HCT116 (cell line): Measurements from ENCODE around the gene CYP17A1. TPM values are rescaled to one million over a fixed set of nuclear protein-coding genes. Genes with fewer than 3 reads are reported as not detected.
A peak's percentile ranks its signal among the peaks of the same experiment; 100 is the strongest.
"Not testable (repeated sequence)": the region's sequence is repeated elsewhere in the genome, so short reads cannot be mapped to it uniquely, and the experiment has no call there.

Experiments
- ATAC-seq: fragments of 200-7000 bp; cut with Tn5 transposase; 2 replicates; pipeline ENCODE4 v1.9.1; 2020; ENCODE audit warnings: mild to moderate bottlenecking, moderate library complexity
- BruUV-seq: library from RNA; stranded (reverse); fragments of 400-500 nt; replicated peaks from 2 replicates; lab custom pipeline; 2021; lab: Mats Ljungman, UMichigan
- CTCF ChIA-PET: fragments of 300-600 bp; sonication (Branson Sonifier 250); formaldehyde crosslinking; loops from one replicate; lab custom pipeline; 2021; ENCODE audit warnings: antibody characterized with exemption; lab: Charles Lee
- POLR2A ChIA-PET: fragments of 300-600, 350-600 bp; sonication (Branson Sonifier 250); formaldehyde crosslinking; loops from one replicate; lab custom pipeline; 2021; ENCODE audit warnings: antibody characterized with exemption; lab: Charles Lee
- RAD21 ChIA-PET, 2 experiments: fragments of 300-600 bp; sonication (Branson Sonifier 250); formaldehyde crosslinking; loops; one replicate each; lab custom pipeline; 2023; ENCODE audit warnings: low total read pairs in 2 of 2; ENCODE audit not compliant: uncharacterized antibody in 2 of 2, unreplicated experiment in 2 of 2, low non-redundant PET in 1 of 2; lab: Charles Lee
- DNase-seq: peaks from one replicate; pipeline ENCODE4 v3.0.0-alpha.2; 2010; ENCODE audit warnings: low read depth, low spot score
- H2AFZ ChIP-seq: fragments of 200-600 bp; shearing (Covaris generic), sonication (generic); 2 replicates; pipeline ENCODE4 v1.6.1; 2017; ENCODE audit warnings: low read depth, mixed run types, mixed read lengths, antibody characterized with exemption, low read length; ENCODE audit not compliant: poor library complexity, severe bottlenecking
- H3K27ac ChIP-seq: 2 replicates; pipeline ENCODE4 v1.5.1; 2012; ENCODE audit warnings: low read depth, low read length
- H3K27me3 ChIP-seq: fragments of 200-600 bp; sonication (generic); 2 replicates; pipeline ENCODE4 v1.6.1; 2016; ENCODE audit warnings: mixed run types, low read length, mixed read lengths; ENCODE audit not compliant: insufficient read depth
- H3K36me3 ChIP-seq, 2 experiments: fragments of 200-500 bp in 1 of 2; fragments of 200-600 bp in 1 of 2; sonication (Bioruptor generic) in 1 of 2; sonication (generic) in 1 of 2; 2 replicates each; pipeline versions ENCODE4 v1.5.1 to v1.6.1; 2014 to 2016; ENCODE audit warnings: low read length in 2 of 2, inconsistent platforms in 1 of 2, mixed read lengths in 1 of 2, mixed run types in 1 of 2; ENCODE audit not compliant: insufficient read depth in 2 of 2, control insufficient read depth in 1 of 2
- H3K4me1 ChIP-seq, 2 experiments: fragments of 200-600 bp in 1 of 2; sonication (generic) in 1 of 2; 2 replicates each; pipeline versions ENCODE4 v1.5.1 to v1.6.1; 2012 to 2017; ENCODE audit warnings: low read length in 2 of 2, inconsistent platforms in 1 of 2, mild to moderate bottlenecking in 1 of 2, mixed read lengths in 1 of 2, mixed run types in 1 of 2, moderate library complexity in 1 of 2; ENCODE audit not compliant: insufficient read depth in 2 of 2, control insufficient read depth in 1 of 2
- H3K4me2 ChIP-seq: fragments of 200-600 bp; sonication (generic); 2 replicates; pipeline ENCODE4 v1.6.1; 2017; ENCODE audit warnings: mixed run types, low read length, mixed read lengths
- H3K4me3 ChIP-seq, 2 experiments: fragments of 200-600 bp in 1 of 2; sonication (generic) in 1 of 2; replicated peaks in 1 of 2; 2 replicates each; pipeline ENCODE4 v1.5.1; 2011 to 2016; ENCODE audit warnings: low read length in 2 of 2, control low read depth in 1 of 2, low read depth in 1 of 2, mild to moderate bottlenecking in 1 of 2, mixed read lengths in 1 of 2, mixed run types in 1 of 2
- H3K79me2 ChIP-seq: fragments of 200-600 bp; sonication (generic); 2 replicates; pipeline ENCODE4 v1.6.1; 2017; ENCODE audit warnings: mild to moderate bottlenecking, mixed run types, low read length, moderate library complexity, mixed read lengths; ENCODE audit not compliant: insufficient read depth
- H3K9ac ChIP-seq: fragments of 200-600 bp; sonication (generic); 2 replicates; pipeline ENCODE4 v1.6.1; 2016; ENCODE audit warnings: low read length, mixed read lengths
- H3K9me2 ChIP-seq: fragments of 200-600 bp; sonication (generic), shearing (Covaris generic); 2 replicates; pipeline ENCODE4 v1.6.1; 2017; ENCODE audit warnings: mixed run types, mild to moderate bottlenecking, moderate library complexity; ENCODE audit not compliant: insufficient read depth
- H3K9me3 ChIP-seq, 2 experiments: fragments of 200-500 bp in 1 of 2; fragments of 200-600 bp in 1 of 2; sonication (Bioruptor generic) in 1 of 2; sonication (generic) in 1 of 2; 2 replicates each; pipeline ENCODE4 v1.6.1; 2014 to 2017; ENCODE audit warnings: low read length in 2 of 2, mixed read lengths in 2 of 2, inconsistent platforms in 1 of 2, low read depth in 1 of 2, mild to moderate bottlenecking in 1 of 2, mixed run types in 1 of 2, moderate library complexity in 1 of 2; ENCODE audit not compliant: control insufficient read depth in 1 of 2, insufficient read depth in 1 of 2
- H4K20me1 ChIP-seq: fragments of 200-600 bp; sonication (generic), shearing (Covaris generic); 2 replicates; pipeline ENCODE4 v1.6.1; 2017; ENCODE audit warnings: mixed run types, mild to moderate bottlenecking, moderate library complexity; ENCODE audit not compliant: insufficient read depth
- RAD21 ChIP-seq: IDR thresholded peaks from 2 replicates; pipeline ENCODE4 v1.6.1; 2012; ENCODE audit warnings: low read depth, mild to moderate bottlenecking
- intact Hi-C: fragments of 100-400 bp; cut with micrococcal nuclease; formaldehyde crosslinking; loops from 2 replicates; pipeline ENCODE4 v1.10.0; 2022
- total RNA-seq: library from RNA; stranded (reverse); gene quantifications from one replicate; pipeline ENCODE4 v1.2.1, GENCODE V29; 2021; ENCODE audit not compliant: unreplicated experiment

CYP17A1 gene
- total RNA-seq, 1 experiment from 2014 or later, result 4.0 TPM

- H3K9ac ChIP-seq, BruUV-seq, H3K27me3 ChIP-seq, POLR2A ChIA-PET, intact Hi-C loops, H2AFZ ChIP-seq, CTCF ChIA-PET, H4K20me1 ChIP-seq, DNase-seq, RAD21 ChIA-PET, H3K4me2 ChIP-seq, H3K9me3 ChIP-seq, H3K79me2 ChIP-seq, H3K4me1 ChIP-seq, H3K4me3 ChIP-seq, H3K9me2 ChIP-seq, H3K27ac ChIP-seq, ATAC-seq, H3K36me3 ChIP-seq: not testable (repeated sequence)
Measured at GRCh38 chr10:102844190-102844776, 7.1 kb upstream of the CYP17A1 start.

GRCh38 chr10:102843139-102843538 is 5.9 kb upstream of the CYP17A1 start:
- peak; percentile 55 for TF ChIP-seq RAD21
- H3K4me2 ChIP-seq, H3K27ac ChIP-seq, H4K20me1 ChIP-seq, BruUV-seq, H3K9ac ChIP-seq, H3K79me2 ChIP-seq, H3K36me3 ChIP-seq, H3K4me1 ChIP-seq, H3K9me2 ChIP-seq, H3K9me3 ChIP-seq, ATAC-seq, intact Hi-C loops, H3K4me3 ChIP-seq, CTCF ChIA-PET, DNase-seq, POLR2A ChIA-PET, RAD21 ChIA-PET, H2AFZ ChIP-seq, H3K27me3 ChIP-seq: not testable (repeated sequence)
